Stomach (tissue), 4 donors: ENCODE measurements around the gene CBLL1.

ENCODE experiments used
- POLR2A ChIP-seq, 4 donors: fragments of 450-650 bp; IDR thresholded peaks; one replicate each; pipeline ENCODE4 v1.6.1; 2016; ENCODE audit warnings: antibody characterized with exemption in 4 of 4, control low read depth in 2 of 4, mild to moderate bottlenecking in 1 of 4, moderate library complexity in 1 of 4
- POLR2AphosphoS5 ChIP-seq, 3 donors: sonication (generic); formaldehyde crosslinking; IDR thresholded peaks; one replicate each; pipeline ENCODE4 v1.6.1; 2016; ENCODE audit warnings: antibody characterized with exemption in 3 of 3
- TF ChIP-seq, protein P1 (sequence below), 7 experiments: fragments of 450-650 bp in 4 of 7; fragments of 200-600 bp in 3 of 7; sonication (generic) in 3 of 7; IDR thresholded peaks; one replicate each; pipeline ENCODE4 v1.5.1; 2016 to 2019; ENCODE audit warnings: antibody characterized with exemption in 7 of 7, control low read depth in 2 of 7, mild to moderate bottlenecking in 1 of 7

DNA sequence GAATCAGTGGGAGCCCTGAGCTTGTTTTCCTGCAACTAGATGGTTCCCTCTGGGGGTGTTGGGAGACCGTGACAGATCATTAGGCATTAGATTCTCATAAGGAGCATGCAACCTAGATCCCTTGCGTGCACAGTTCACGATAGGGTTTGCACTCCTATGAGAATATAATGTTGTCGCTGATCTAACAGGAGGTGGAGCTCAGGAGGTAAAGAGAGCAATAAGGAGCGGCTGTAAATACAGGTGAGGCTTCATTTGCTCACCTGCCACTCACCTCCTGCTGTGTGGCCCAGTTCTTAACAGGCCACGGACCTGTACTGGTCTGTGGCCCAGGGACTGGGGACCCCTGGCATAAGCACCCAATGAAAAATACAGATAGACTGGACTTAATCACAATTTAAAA is 48.4 kb downstream of the CBLL1 start:
- TF ChIP-seq POLR2A (IDR thresholded peaks at IDR 0.05) (no peak), POLR2AphosphoS5 (IDR thresholded peaks at IDR 0.05) (no peak)
- TF ChIP-seq, protein P1, sequence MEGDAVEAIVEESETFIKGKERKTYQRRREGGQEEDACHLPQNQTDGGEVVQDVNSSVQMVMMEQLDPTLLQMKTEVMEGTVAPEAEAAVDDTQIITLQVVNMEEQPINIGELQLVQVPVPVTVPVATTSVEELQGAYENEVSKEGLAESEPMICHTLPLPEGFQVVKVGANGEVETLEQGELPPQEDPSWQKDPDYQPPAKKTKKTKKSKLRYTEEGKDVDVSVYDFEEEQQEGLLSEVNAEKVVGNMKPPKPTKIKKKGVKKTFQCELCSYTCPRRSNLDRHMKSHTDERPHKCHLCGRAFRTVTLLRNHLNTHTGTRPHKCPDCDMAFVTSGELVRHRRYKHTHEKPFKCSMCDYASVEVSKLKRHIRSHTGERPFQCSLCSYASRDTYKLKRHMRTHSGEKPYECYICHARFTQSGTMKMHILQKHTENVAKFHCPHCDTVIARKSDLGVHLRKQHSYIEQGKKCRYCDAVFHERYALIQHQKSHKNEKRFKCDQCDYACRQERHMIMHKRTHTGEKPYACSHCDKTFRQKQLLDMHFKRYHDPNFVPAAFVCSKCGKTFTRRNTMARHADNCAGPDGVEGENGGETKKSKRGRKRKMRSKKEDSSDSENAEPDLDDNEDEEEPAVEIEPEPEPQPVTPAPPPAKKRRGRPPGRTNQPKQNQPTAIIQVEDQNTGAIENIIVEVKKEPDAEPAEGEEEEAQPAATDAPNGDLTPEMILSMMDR (IDR thresholded peaks at IDR 0.05) = no peak
